ENCODE data around the gene IFT22. TPM values are rescaled to one million over a fixed set of nuclear protein-coding genes. Genes with fewer than 3 reads are reported as not detected.
A peak's percentile ranks its signal among the peaks of the same experiment; 100 is the strongest.
"Not testable (repeated sequence)": the region's sequence is repeated elsewhere in the genome, so short reads cannot be mapped to it uniquely, and the experiment has no call there.

Gene IFT22
- total and polyA plus RNA-seq, 9 donors, result 21.8 to 61.3 (median 27.8) TPM

- intact Hi-C loops (cut with DNase I), result loop anchor here in 1 of 4 donors (10.0 kb wide), 1 partner anchor 398 kb away; the partner anchor contains the start of gene ACHE
- 62 to 73% (median 69%) methylated on average over 5 of the region's 5 CpGs for WGBS, 3 donors
- not testable (repeated sequence) for H3K27ac ChIP-seq; H3K27me3 ChIP-seq; DNase-seq; H3K9me3 ChIP-seq; H3K4me3 ChIP-seq; H3K36me3 ChIP-seq; H3K4me1 ChIP-seq (ENCODE audit: insufficient read depth)
Measured at GRCh38 chr7:101292566-101292965, 29.0 kb downstream of the IFT22 start.

- H3K27ac ChIP-seq; H3K36me3 ChIP-seq; H3K4me3 ChIP-seq; H3K9me3 ChIP-seq; H3K27me3 ChIP-seq; H3K4me1 ChIP-seq (ENCODE audit: insufficient read depth): not testable (repeated sequence)
- peak; percentile 32 to 75 (median 61) for DNase-seq
- intact Hi-C loops (cut with DNase I), result loop anchor here in 1 of 4 donors (10.0 kb wide), 1 partner anchor 396 kb away; the partner anchor contains the start of gene ACHE
- WGBS, 3 donors, result 12 to 19% (median 17%) methylated on average over 13 to 18 of the region's 18 CpGs
- peak in 1 of 3 donors; percentile 39 for TF ChIP-seq CTCF (IDR thresholded peaks at IDR 0.05)
Measured at GRCh38 chr7:101290186-101291037, 31.2 kb downstream of the IFT22 start.

GRCh38 chr7:101289687-101290086, 31.9 kb downstream of the IFT22 start:
- not testable (repeated sequence) for H3K27ac ChIP-seq; H3K4me1 ChIP-seq (ENCODE audit: insufficient read depth); H3K9me3 ChIP-seq; H3K4me3 ChIP-seq; H3K27me3 ChIP-seq; H3K36me3 ChIP-seq; DNase-seq
- 47 to 81% (median 57%) methylated on average over 4 of the region's 4 CpGs for WGBS, 3 donors
- intact Hi-C loops (cut with DNase I), result loop anchor here in 3 of 4 donors (10.0 kb wide), 3 partner anchors 115 to 395 kb away; partner anchors contain the start of gene ACHE (in 2 of the 3)

GRCh38 chr7:101288439-101288838, 33.2 kb downstream of the IFT22 start:
- Histone ChIP-seq H3K4me3 (no peak overlapping the region), H3K27ac (no peak overlapping the region), H3K36me3 (no peaks in the 10 kb centered on the region), H3K4me1 (ENCODE audit: insufficient read depth) (no peaks in the 10 kb centered on the region), H3K9me3 (peaks cover 0 to 4% of the 10 kb centered on the region in 2 donors), H3K27me3 (no peaks in the 10 kb centered on the region)
- TF ChIP-seq CTCF (IDR thresholded peaks at IDR 0.05) (no peak), EP300 (IDR thresholded peaks at IDR 0.05) (no peak), POLR2A (IDR thresholded peaks at IDR 0.05) (no peak)
- DNase-seq, result no peak
- intact Hi-C loops (cut with DNase I), result loop anchor here in 2 of 4 donors (10.0 kb wide), 3 partner anchors 114 to 394 kb away; partner anchors contain the start of gene ACHE (in 1 of the 2)
- 80 to 91% (median 83%) methylated on average over 3 of the region's 3 CpGs for WGBS, 3 donors

GRCh38 chr7:101287032-101287431, 34.6 kb downstream of the IFT22 start:
- no peak for DNase-seq
- Histone ChIP-seq H3K27ac (no peak overlapping the region), H3K4me3 (no peak overlapping the region), H3K9me3 (peaks cover 0 to 4% of the 10 kb centered on the region in 2 donors), H3K4me1 (ENCODE audit: insufficient read depth) (peaks cover 2% of the 10 kb centered on the region), H3K36me3 (no peaks in the 10 kb centered on the region), H3K27me3 (no peaks in the 10 kb centered on the region)
- WGBS, 3 donors, result 62 to 71% (median 64%) methylated on average over 6 of the region's 6 CpGs
- TF ChIP-seq CTCF (IDR thresholded peaks at IDR 0.05) (no peak), POLR2A (IDR thresholded peaks at IDR 0.05) (no peak), EP300 (IDR thresholded peaks at IDR 0.05) (no peak)
- intact Hi-C loops (cut with DNase I), result loop anchor here in 2 of 4 donors (10.0 kb wide), 3 partner anchors 112 to 392 kb away; partner anchors contain the start of gene ACHE (in 1 of the 2)

- H3K4me1 ChIP-seq (ENCODE audit: insufficient read depth); H3K27ac ChIP-seq; H3K4me3 ChIP-seq; H3K27me3 ChIP-seq; DNase-seq; H3K9me3 ChIP-seq; H3K36me3 ChIP-seq: not testable (repeated sequence)
- intact Hi-C loops (cut with DNase I), result loop anchor here in 2 of 4 donors (10.0 kb wide), 3 partner anchors 111 to 391 kb away; partner anchors contain the start of gene ACHE (in 1 of the 2)
- whole genome bisulfite sequencing, 3 donors, result 53 to 76% (median 72%) methylated on average over 3 of the region's 3 CpGs
Measured at GRCh38 chr7:101285880-101286279, 35.7 kb downstream of the IFT22 start.
